Activated CD8-positive, alpha-beta memory T cell treated with anti-CD3 and anti-CD28 coated beads for 24 hours (primary cell): Measurements from ENCODE around the gene CUL9.

Experiments
- DNase-seq: peaks from one replicate; pipeline ENCODE4 v3.0.0-alpha.2; 2020

The CUL9 gene

DNA sequence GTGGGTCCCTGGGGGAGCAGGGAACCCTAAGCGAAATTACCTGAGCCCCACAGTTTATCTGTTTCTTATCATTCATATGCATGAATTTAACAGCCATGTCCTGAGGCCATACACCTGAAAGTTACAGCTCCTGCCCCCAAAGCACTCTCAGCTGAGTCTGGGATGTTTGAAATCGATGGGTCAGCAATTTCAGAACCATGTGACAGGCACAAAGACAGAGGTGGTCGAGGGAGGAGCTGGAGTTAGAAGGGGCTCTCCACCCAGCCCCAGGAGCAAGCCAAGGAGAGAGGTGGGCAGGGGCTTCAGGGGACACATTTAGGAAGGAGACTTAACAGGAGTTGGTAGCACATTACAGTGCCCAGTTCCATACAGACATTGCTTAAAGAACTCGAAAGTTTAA is 76.2 kb downstream of the CUL9 start:
- no peak for DNase-seq

DNA sequence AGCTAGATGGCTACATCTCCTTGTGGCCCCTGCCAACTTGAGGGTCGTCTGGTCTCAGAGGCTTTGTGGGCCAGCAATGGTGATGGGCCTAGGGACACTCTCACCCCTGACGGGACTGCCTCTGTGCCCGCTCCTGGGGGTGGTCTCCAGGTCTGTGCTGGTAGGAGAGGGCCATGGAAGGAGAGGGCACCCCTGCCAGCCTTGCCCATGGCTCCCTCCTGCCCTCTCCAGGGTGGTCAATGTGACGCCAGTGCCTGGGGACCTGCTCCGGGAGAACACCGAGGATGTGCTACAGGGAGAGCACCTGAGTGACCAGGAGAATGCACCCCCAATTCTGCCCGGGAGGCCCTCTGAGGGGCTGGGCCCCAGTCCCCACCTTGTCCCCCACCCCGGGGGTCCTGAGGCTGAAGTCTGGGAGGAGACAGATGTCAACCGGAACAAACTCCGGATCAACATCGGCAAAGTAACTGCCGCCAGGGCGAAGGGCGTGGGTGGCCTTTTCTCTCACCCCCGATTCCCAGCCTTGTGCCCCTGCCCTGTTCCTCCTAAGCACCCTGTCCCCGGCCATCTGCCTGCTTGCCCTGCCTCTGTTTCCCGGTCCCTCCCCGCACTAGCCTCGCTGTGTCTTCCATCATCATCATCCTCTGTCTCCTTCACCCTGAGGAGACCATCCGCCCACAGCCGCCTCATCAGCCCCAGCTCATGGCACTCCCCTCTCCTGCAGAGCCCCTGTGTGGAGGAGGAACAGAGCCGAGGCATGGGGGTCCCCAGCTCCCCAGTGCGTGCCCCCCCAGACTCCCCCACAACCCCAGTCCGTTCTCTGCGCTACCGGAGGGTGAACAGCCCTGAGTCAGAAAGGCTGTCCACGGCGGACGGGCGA is 77.1 kb downstream of the CUL9 start:
- no peak for DNase-seq

DNA sequence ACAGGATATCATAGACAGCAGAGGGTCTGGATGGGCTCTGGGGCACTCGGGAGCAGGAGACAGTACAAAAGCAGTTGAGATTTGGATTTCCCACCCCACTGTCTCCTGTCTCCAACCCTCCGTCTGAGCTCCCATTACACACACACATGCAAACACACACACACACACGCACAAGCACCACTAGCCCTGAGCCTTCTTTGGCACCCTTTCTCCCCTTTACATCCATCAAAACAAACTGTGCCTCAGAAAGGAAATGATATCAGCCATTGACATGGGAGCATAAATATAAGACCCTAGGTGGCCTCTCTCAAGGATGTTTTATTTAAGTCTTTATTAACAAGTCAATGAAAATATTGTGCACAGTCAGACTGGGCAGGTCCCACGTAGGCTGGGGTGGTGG is 78.8 kb downstream of the CUL9 start:
- no peak for DNase-seq

DNA sequence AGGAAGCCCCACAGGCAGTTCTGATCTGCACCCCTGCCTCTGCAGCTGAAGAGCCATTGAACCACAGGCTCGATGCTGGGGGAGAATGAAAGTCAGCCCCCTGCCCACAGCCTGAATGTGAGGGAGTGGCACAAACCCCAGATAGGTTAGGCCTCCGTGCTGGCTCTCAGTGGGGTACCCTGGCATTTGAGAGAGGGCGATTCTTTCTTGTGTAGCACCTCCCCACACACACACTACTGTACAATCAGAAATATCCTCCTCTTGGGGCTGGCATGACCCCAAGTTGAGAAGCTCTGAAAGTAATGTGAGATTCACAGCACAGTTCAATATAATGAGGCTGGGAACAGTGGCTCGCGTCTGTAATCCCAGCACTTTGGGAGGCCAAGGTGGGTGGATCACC is 79.2 kb downstream of the CUL9 start:
- DNase-seq, result no peak

DNA sequence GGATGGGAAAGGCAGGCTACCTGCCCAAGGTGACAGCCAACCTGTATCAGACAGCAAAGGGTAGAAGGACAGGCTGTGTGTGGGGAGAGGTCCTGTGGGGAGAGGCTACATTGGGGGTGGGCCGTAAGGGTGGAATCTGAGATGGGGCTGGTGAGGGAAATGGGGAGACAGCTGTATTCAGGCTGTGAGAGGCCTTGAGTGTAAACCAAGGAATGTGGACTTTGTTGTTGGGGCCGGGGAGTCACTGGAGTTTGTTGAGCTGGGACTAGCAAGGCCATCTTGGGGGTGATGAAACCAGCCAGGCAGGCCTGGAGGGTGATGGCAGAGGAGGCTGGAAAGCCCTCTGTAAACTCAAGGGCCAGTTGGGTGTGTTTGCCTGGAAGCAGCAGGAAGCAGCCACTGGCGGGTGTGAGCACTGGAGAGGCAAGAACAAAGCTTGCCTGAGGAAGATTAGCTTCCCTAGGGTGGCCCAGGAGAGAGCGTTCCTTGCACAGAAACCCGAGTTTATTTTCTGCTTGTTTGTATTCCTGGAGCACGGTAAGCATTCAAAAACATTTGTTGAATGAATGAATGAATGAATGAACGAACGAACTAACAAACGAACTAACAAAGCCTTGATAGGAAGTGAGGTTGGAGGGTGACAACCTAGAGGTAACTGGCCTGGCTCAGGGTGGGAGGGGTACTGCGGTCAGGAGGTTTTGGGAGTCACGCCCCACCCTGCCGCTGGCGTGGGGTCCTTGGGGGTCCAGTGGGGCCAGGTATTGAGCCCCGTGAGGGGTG is 80.2 kb downstream of the CUL9 start:
- DNase-seq, result no peak

DNA sequence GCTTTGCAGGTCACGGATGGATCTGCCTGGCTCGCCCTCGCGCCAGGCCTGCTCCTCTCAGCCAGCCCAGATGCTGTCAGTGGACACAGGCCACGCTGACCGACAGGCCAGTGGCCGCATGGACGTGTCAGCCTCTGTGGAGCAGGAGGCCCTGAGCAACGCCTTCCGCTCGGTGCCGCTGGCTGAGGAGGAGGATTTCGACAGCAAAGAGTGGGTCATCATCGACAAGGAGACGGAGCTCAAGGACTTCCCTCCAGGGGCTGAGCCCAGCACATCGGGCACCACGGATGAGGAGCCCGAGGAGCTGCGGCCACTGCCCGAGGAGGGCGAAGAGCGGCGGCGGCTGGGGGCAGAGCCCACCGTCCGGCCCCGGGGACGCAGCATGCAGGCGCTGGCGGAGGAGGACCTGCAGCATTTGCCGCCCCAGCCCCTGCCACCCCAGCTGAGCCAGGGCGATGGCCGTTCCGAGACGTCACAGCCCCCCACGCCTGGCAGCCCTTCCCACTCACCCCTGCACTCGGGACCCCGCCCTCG is 80.9 kb downstream of the CUL9 start:
- no peak for DNase-seq

DNA sequence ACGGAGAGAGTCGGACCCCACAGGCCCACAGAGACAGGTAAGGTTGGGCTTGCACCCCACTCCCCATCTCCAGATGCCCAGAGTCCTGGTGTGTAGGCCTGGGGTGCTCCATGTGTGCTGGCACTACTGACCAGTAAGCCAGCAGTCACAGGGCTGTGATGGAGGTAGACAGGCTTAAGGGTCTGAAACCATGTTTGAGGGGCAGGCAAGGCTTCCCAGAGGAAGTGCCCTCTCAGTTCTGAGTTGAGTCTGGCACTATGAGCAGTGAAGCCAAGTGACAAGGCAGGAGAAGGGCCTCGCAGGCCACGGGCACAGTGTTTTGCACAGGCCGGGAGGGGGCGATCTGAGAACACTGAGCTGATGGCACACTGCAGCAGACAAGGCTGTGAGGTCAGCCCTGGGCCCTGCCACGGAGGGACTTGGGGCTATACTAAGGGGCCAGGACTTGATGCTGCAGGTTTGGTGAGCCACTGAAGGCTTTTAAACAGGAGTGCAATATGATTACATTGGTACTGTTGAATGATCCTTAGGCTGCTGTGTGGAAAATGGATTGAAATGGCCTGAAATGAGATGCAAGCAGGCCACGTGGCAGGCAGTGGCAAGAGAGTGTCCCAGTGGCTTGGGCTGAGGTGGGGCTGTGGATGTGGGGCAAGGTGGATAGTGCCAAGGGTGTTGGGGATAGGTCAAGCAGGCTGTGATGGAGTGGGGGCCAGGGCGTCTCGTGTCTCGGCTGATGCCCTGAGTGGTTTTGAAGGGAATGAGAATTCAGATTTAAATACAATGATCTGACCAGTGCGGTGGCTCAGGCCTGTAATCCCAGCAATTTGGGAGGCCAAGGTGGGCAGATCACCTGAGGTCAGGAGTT is 81.5 kb downstream of the CUL9 start:
- DNase-seq, result peak; percentile 86

DNA sequence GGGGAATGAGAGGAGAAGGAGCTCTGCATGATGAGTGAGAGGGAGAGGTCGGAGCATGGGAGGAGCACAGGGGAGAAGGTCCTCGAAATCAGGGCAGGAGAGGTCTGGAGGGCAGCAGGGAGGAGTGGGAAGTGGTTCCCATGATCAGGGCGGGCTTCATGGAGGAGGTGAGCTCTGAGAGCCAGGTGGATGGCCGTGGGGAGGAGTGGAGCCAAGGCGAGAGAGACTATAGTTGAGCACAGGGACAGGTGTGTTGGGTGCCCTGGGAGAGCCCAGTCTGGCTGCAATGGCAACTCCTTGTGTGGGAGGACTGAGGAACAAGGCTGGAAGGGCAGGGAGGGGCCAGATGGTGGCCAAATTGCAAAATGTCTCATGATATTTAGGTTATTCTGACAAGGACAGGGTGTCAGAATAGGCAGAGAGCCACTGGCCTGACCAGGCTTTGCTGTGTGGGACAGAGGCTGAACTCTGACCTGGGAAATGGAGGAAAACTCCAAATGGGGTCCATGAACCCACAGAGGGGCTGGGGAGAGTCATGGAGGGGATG is 82.7 kb downstream of the CUL9 start:
- no peak for DNase-seq

DNA sequence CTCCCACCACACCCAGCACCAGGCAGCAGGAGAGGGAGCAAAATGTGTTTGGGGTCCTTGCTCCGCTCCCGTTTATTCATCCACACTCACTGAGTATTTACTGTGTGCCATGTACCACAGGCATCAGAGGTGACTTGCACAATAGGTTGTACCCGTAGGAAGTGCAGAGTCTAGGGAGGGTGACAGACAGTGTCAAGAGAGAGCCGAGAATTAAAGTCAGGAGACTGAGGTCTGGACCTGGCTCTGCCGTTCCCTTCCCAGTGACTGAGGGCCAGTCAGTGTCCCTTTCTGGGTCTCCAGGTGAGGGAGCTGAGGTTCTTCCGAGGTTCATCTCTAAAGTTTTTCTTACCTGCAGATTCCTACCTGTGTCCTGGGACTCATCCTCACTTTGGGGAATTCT is 83.6 kb downstream of the CUL9 start:
- no peak for DNase-seq

DNA sequence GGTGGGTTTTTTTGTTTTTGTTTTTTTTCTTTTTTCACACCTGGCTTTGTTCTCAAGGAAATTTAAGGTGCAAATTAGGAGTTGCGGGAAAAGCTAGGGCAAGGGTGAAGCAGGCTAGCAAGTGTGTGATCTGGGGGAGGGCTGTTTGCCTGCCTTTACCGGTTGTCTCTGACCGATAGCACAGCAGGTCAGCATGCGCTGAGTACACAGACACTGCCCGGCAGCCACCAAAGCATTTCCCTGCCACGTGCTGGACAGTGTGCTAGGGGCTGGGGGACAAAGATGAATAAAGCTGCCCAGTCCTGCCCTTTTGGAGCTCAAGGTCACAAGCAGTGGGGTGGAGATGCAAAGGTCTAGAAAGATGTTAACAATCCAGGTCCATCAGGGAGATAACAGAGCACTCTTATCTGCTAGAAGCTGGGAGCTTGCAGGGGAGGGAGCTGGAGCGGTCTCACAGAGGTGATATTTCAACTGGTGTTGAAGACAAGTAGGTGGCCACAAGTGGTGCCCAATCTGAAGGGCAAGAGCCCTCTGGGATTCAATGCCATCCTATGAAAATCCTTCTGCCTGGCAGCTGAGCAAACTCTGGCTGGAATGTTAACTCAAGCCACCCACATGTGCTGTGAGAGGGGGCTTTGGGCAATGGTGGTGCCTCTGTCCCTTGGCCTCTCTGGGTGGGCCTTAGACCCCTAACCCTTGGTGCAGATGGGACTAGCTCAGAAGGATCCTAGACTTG is 85.8 kb downstream of the CUL9 start:
- no peak for DNase-seq

DNA sequence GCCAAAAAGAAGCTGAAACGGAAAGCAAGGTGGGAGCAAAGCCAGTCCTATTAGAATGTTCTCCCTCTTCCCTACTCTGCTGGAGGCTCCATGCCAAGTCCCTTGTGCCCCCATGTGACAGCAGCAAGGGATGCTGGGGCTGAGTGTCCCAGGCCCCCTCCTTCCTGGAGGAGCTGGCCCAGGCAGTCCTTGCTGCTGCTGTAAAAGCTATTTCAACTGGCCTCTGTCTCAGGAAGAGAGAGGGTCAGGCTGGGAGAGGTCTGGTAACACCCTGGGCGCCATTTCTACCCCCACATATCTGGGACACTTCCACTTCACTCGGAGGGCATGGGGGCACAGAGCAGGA is 86.3 kb downstream of the CUL9 start:
- no peak for DNase-seq

DNA sequence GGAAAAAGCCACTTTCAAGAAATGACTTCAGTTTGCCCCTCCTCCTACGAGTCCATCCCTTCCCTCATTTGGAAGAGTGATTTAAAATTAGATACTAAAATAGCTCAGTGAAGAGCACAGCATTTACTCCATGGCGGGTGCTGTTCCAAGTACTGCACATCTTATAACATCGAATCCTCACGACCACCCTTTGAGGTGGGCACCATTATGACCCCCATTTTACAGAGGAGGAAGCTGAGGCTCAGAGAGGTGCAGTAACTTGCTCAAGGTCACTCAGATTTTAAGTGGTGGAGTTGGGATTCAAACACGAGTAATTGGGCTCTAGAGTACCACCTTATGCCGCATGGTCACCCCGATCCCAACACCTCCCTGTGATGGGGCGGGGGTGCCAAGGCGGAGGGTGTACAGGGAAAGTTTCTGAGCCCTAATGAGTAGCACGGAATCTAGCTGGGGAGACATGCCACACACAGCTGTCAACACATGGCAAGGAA is 86.8 kb downstream of the CUL9 start:
- DNase-seq, result no peak

DNA sequence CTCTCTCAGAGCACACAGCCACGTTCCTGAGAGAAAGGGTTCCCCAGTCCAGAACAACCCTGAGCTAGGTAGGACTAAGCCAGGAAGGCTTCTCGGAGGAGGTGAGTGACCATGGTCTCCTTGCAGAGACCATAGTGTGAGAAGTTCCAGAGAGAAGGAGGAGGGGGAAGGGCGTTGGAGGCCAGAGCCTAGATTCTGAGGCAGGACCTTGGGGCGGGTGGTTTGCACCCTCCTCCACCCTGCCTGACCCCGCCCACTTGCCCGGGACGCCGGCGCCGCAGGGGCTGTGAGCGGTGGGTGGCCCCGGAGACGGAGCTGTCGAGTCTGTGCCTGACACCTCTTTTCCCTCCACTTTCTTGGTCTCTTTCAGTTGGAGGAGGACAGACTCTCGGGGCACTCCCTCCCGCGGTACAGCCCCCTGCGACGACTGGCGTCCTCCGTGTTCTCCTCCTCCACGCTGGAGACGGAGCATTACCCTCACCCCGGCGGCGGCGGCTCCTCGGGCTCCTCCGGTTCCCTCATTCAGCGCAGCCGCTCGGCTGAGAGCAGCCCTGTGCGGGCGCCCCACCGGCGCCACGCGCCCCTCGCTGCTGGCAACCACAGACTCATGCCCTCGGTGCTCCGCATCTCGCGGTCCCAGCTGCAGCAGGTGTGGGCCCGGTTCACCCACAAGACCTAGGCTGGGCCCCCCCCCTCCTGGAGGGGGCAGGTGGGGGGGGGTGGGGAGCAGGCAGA is 87.4 kb downstream of the CUL9 start:
- peak; percentile 80 for DNase-seq

DNA sequence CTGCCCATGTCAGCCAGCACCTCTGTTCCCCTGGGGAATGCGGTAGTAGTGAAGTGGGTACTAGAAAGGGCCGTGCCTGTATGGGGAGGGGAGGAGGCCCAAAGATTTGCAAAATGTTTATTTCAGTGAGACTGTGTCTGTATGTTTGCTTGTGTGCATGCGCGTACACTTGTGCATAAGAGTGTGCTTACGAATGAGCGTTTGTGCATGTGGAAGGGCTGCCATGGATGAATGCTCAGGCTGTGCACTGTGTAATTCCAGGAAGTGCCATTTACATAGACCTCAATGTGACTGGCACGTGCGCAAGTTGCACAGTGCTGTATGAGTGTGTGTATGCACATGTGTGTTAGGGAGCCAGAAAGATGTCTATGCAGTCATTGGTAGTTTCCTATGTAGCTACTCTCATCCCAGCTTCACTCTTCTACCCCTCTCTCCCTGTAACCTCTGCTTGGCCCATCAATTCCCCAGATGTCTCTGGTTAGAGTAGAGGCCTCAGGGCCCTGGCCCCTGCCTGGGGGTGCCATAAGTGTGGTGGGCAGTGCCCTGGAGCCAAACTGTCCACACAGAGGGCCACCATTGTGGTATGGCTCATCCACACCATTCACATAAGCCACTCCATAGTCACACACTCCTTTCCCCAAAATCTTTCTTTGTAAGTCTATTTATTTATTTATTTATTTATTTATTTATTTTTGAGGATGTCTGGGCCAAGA is 89.3 kb downstream of the CUL9 start:
- DNase-seq, result no peak

DNA sequence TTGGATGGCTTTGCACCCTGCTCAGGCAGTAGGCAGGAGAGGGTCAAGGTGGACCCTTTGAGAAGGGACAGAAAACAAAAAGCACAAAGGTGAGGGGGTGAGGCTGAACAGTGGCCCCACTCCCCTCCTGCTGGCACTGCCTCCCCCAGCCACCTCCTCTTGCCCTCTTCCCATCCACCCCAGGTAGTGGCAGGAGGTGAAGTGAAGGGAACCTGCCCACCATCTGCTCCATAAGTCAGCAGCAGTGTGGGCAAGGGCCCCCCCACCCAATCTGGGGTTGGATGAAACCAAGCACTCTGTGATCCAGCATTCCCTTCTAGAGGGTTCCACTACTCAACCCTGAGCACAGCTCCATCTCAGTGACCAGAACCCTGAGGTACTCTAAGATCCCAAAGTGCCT is 89.9 kb downstream of the CUL9 start:
- DNase-seq, result no peak

DNA sequence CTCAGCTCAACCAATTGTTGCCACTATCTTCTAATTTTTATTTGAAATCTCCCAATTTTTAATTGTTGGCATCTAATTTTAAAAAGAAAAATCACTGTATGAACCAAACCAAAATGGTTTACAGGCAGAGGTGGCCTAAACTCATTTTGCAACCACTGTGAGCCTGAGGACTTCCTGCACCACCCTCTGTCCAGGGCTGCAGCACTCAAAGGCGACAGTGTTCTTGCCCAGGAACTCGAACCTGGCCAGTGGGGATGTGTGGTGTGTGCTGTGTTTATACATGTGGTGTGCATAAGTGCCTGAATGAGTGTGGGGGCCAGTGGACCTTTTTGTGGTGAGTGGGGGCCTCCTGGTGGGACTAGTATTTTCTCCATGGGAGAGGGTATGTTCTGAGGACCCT is 91.7 kb downstream of the CUL9 start:
- DNase-seq, result no peak
